ENCODE data around the gene TUBB.
"Not testable (repeated sequence)": the region's sequence is repeated elsewhere in the genome, so short reads cannot be mapped to it uniquely, and the experiment has no call there.

DNA sequence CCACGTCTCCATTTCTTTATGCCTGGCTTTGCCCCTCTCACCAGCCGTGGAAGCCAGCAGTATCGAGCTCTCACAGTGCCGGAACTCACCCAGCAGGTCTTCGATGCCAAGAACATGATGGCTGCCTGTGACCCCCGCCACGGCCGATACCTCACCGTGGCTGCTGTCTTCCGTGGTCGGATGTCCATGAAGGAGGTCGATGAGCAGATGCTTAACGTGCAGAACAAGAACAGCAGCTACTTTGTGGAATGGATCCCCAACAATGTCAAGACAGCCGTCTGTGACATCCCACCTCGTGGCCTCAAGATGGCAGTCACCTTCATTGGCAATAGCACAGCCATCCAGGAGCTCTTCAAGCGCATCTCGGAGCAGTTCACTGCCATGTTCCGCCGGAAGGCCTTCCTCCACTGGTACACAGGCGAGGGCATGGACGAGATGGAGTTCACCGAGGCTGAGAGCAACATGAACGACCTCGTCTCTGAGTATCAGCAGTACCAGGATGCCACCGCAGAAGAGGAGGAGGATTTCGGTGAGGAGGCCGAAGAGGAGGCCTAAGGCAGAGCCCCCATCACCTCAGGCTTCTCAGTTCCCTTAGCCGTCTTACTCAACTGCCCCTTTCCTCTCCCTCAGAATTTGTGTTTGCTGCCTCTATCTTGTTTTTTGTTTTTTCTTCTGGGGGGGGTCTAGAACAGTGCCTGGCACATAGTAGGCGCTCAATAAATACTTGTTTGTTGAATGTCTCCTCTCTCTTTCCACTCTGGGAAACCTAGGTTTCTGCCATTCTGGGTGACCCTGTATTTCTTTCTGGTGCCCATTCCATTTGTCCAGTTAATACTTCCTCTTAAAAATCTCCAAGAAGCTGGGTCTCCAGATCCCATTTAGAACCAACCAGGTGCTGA is 3.9 kb downstream of the TUBB start:
- TF ChIP-seq, protein P1, sequence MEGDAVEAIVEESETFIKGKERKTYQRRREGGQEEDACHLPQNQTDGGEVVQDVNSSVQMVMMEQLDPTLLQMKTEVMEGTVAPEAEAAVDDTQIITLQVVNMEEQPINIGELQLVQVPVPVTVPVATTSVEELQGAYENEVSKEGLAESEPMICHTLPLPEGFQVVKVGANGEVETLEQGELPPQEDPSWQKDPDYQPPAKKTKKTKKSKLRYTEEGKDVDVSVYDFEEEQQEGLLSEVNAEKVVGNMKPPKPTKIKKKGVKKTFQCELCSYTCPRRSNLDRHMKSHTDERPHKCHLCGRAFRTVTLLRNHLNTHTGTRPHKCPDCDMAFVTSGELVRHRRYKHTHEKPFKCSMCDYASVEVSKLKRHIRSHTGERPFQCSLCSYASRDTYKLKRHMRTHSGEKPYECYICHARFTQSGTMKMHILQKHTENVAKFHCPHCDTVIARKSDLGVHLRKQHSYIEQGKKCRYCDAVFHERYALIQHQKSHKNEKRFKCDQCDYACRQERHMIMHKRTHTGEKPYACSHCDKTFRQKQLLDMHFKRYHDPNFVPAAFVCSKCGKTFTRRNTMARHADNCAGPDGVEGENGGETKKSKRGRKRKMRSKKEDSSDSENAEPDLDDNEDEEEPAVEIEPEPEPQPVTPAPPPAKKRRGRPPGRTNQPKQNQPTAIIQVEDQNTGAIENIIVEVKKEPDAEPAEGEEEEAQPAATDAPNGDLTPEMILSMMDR (conservative IDR thresholded peaks at IDR 0.05; ENCODE audit: low read length), result not testable (repeated sequence)
- TF ChIP-seq EZH2phosphoT487 (IDR thresholded peaks at IDR 0.05; ENCODE audit: borderline replicate concordance, low read depth, low read length), result not testable (repeated sequence)

All from OCI-LY7 (cell line).